ENCODE results near the gene RECK.
"Not testable (repeated sequence)": the region's sequence is repeated elsewhere in the genome, so short reads cannot be mapped to it uniquely, and the experiment has no call there.

Gene RECK

DNA sequence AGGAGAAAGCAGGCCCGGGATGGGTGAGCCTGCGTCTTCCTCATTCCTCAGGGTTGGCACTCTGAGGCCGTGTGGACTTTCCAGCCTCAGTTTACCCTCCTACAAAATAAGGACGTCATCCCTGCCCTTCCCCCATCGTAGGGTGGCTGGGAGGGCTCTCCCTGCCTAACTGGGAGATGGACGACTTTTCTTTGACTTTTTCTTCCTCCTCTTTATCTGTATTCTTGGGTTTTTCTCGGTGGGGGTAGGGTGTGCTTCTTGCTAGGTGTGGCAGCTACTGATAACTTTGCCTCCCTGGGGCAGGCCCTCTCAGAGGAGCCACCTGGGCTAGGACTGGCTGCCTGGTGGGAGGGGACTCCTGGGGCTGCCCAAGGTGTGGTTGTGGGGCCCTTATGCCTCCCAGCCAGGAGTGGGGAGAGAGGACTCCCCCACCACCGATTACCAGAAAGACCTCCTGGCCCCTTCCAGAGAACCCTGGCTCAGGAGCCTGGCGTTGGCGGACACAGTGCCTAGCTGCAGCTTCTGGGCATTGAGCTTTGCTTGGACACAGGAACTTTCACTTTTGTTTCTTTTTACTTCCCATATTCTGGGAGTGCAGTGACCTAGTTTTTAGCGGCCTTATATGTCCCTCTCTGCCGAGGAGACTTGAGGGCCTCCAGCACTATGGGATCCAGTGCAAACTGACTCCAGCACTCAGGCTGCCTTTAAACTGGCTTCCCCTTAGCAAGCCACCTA, 106.0 kb downstream of the RECK start:
- no peak for DNase-seq

DNA sequence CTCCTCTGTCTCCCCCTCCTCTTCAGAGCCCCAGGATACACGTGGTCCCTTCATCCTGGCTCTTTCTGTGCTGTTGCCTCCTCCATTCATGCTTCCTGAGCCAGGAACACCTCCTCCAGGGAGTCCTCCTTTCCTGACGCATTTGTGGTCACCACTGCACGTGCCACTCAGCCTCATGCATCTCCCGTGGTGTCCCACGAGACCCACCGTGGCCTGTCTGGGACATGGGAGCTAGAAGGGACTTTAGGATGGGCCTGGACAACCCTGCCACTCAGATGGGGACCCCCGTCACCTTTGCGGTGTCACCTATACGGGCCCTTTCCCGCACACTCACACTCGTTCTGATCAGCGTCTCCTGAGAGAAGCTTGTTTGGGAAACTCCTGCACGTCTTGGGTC, 106.5 kb downstream of the RECK start:
- no peak for DNase-seq

DNA sequence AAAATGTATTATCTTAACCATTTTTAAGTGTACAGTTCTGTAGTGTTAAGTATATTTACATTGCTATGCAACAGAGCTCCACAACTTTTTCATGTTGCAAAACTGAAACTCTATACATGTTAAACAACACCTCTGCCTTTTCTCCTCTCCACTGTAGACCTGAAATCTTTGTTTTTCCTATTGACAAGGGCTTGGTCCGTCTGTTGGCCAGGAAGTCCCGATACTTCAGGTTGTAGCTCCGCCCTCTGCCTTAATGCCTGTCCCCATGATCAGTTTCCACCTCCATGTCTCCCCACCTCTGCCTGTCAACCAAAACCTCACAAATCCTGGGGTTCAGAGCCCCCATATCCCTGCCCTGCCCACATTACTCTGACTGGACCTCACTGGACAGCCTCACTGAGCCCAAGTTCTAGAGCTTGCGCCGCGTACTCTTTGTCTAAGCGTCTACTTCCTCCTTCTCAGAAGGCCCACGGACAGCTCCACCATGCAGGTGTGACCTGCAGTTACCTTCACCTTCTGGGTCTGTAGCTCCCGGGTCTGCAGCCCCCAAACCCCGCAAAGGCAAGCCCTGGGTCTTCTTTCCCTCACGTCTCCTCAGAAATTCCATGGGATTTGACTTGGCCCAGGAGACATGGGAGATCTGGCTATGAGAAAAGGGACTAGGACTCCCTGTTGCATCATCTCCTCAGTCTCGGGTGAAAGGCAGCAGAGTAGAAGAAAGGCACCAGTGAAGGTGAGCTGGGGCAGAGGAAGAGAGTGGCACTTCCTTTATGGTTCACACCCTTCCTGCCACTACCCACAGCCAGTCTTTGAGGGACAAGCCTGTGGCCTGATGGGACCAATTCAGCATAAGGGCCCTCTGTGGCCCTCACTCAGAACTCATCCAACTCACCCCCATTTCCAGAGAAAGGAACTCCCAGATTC, 107.9 kb downstream of the RECK start:
- DNase-seq, result no peak

DNA sequence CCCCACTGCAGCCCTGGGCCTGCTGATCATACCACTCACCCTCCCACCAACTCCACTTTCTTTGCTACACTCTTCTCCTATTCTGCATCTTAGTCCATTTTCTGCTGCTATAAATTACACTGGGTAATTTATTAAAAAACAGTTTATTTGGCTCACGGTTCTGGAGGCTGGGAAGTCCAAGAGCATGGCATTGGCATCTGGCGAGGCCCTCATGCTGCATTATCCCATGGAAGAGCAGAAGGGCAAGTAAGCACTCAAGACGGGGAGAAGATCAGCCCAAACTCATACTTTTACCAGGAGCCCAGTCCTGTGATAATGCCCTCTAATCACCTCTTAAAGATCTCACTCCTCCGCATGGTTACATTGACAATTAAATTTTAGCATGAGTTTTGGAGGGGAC, 109.3 kb downstream of the RECK start:
- DNase-seq, result no peak

DNA sequence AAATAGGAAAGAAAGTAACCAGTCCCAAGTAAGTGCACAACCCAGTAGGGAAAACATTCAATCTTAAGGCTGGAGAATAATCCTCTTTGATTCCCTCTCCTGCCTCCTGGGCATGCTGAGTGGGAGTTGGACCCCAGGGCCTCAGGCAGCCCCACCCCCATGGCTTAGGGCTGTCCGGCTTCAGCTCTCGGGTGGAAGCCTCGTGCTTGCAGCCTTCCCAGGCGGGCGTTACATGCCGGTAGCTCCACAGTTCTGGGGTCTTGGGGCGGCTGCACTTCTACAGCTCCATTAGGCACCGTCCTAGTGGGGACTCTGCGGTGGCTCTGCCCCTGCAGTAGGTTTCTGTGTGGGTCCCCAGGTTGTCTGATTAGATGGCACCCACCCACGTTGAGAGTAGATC, 109.9 kb downstream of the RECK start:
- DNase-seq, result no peak

DNA sequence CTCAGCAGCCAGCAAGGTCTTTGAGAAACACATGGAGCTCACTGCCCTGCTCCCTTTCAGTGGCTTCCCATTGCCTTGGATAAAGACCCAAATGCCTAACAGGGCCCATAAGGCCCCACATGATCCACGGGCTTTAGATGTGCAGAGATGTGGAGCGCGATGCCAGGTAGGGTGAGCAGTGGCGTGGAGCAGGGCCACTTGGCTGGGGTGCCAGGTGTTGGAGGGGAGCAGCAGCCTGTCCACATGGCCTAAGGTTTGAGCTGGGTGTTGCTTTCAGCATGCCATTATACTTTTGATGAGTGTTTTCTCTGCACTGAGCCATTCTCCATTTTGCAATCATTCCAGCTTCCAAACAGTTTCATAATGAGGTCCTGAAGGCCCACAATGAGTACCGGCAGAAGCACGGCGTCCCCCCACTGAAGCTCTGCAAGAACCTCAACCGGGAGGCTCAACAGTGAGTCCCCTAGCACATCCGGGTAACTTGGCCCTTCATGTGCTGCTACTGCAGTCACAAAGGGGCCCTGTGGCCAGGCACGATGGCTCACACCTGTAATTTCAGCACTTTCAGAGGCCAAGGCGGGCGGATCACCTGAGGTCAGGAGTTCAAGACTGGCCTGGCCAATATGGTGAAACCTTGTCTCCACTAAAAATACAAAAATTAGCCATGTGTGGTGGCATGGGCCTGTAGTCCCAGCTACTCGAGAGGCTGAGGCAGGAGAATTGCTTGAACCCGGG, 110.9 kb downstream of the RECK start:
- no peak for DNase-seq

DNA sequence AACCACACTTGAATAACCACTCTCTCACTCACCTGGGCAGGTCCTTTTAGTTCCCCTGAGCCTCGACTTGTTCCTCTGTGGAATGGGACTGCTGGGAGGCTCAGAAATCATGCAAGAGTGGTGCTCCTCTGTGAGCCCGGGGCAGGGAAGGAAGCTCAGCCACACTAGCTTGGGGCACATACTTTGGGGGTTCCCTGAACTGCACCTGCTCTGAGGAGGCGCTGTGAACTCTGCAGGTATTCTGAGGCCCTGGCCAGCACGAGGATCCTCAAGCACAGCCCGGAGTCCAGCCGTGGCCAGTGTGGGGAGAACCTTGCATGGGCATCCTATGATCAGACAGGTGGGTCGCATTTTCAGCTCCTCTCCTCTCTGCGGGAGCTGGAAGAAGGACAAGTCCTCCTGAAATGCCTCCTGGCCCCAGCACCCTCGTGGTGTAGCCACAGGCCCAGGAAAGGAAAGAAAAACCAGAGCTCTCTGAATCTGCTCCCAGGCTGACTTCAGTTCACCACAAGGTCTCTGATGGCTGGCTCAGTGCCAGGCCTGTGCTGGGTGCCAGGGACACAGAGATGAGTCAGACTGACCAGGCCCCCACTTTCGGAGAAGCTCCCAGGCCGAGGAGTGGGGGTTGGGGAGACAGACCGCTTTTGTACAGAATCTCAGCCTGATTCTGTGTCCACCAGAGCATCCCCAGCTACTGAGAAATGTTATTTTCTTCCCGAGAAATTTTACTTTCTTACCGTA, 111.8 kb downstream of the RECK start:
- DNase-seq, result peak; percentile 69

DNA sequence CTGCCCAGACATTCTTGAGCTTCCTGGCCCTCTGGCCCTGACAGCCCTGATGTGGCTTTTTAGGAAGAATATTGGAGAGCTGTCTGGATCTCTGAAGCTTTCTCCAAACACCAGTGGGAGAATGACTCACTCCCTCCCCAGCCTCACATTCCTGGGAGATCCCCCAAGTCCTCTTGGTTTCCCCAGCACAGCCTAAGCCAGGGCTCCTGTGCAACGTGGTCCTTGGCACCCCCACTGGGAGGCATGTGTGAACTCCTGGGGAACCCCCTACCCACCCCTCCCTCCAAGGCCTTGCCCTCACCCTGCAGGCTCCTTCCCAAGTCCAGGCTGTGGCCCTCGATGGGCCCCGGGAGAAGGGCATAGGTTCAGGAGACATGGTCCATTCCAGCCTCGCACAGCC, 112.5 kb downstream of the RECK start:
- no peak for DNase-seq

DNA sequence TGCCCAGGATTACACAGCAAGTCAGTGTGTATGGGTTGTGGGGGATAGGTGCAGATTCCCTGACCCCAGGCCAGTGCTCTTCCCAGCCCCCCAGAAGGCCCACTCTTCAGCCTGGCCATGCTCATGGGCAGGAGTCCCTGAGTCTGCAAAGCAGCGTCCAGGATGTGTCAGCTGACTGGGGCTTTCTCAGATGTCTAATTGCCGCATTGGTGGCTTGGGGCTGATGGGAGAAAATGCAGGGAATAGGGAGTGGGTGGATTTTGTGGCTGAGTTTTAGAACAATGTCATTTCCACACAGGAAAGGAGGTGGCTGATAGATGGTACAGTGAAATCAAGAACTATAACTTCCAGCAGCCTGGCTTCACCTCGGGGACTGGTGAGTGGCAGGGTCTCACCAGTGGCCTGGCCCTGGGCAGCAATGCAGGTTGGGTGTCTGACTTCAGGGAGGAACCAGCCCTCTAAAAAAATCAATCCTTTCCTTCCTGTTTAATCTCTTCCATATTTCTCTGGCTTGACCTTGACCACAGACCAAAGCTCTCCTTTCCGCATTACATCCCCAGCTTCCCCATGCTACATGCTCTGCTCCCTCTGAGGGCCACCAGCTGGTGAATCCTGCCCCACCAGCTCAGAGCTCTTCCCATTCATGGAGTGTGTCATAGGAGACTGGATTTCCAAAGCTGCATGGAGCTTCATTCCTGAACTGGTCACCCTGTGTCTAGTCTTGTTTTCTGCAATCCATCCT, 114.0 kb downstream of the RECK start:
- DNase-seq, result no peak

DNA sequence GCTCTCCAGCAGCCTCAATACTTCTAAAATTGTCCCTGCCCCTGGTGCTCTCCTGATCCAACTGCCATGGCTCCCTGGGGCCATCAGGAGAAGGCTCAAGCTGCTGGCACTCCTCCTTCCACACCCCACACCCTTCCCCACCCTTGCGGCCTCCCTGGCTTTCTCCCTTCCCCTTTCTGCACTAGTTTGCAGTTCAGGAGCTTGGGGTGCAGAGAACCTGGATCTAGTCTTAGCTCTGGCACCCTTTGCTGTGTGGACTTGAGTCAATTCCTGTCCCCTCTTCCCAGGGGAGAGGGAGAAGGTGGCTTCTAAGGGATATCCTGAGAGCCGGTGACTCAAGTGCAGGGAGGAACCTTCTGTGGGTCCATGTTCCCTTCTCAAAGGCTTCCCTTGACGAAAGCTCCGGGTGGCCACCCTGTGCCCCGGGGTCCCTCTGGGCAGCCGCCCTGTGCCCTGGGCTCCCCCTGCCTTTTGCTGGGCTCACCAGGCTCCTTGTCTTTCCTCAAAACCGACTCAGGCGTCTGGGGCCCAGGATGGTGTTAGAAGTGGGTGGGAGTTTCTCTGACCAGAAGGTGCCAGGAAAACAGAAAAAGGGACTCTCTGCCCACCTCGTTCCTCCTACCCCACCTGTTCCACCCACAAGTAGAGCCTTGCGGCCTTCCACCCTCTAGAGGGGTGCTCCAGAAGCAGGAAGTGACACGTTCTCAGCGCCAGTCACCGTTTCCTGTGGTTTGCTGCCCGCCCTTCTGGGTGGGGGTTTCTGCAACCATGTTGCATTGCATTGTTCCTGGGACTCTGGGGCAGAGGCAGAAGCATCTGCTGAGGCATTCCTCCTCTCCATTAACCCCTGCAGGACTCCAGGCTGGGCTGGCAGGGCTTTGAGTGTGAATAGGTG, 114.8 kb downstream of the RECK start:
- peak; percentile 80 for DNase-seq

DNA sequence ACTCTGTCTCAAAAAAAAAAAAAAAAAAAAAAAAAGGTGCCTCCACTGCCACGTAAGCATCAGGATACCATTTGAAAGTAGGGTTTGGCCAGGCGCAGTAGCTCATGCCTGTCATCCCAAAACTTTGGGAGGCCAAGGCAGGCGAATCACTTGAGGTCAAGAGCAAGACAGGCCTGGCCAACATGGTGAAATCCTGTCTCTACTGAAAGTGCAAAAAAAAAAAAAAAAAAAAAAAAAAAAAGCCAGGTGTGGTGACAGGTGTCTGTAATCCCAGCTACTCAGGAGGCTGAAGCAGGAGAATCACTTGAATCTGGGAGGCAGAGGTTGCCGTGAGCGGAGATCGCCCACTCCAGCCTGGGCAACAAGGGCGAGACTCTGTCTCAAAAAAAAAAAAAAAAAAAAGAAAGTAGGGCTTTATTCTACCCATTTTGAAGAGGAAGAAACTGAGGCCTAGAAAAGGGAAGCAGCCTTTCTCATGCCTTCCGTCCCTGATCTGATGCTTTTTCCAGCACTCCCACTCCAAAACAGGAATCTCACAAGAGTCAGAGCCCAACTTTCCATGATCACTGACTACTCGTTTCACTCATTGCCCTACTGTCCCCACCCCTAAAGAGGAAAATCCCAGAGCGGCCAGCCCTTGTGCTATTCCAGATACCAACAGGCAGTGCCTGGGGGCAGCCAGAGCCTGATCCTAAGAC, 116.2 kb downstream of the RECK start:
- DNase-seq, result no peak

DNA sequence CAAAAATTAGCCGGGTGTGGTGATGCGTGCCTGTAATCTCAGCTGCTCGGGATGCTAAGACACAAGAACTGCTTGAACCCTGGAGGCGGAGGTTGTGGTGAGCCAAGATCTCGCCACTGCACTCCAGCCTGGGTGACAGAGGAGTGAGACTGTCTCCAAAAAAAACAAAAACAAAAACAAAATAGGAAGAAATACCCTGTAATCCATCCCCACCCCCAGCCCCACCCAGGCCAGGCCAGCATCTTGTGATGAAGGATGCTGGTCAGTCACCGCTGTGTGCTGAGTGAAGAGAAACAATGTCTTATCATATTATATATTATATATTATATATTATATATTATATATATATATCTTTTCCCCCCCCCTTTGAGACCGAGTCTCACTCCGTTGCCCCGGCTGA, 117.0 kb downstream of the RECK start:
- DNase-seq, result no peak

DNA sequence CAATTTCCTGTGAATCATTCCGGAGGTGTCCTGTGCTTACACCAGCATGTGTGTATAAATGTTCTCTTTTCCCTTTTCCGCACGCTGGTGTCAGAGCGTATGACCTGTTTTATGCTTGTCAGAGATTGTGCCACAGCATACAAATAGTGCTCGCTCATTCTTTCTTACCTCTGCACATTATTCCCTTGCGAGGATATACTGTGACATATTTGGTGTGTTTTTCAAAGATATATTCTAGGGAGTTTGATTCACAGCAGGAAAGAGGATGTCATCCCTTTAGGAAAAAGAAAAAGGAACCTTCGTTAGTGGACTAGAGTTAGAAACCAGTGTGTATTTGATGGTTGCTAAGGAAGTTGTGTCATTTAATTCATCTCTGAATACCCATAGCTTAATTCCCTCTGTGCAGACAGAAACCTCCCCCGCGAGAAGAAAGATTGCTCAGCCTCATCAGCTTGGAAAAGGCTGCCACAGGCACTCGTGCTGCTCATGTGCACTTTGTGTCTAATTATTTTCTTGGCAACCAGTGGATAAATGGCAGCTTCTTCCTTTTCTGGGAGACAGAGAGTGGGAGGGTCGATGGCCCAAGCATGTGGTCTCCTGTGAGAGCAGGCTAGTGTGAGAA, 117.7 kb downstream of the RECK start:
- no peak for DNase-seq

DNA sequence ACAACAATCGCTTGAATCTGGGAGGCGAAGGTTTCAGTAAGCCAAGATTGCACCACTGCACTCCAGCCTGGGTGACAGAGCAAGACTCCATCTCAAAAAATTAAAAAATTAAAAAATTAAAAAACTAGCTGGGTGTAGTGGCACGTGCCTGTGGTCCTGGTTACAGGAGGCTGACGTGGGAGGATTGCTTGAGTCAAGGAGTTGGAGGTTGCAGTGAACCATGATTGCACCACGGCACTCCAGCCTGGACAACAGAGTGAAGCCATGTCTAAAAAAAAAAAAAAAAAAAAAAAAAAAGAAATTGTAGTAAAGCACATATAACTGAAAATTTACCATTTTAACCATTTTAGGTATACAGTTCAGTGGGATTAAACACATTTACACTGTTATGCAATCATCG, 119.4 kb downstream of the RECK start:
- no peak for DNase-seq

DNA sequence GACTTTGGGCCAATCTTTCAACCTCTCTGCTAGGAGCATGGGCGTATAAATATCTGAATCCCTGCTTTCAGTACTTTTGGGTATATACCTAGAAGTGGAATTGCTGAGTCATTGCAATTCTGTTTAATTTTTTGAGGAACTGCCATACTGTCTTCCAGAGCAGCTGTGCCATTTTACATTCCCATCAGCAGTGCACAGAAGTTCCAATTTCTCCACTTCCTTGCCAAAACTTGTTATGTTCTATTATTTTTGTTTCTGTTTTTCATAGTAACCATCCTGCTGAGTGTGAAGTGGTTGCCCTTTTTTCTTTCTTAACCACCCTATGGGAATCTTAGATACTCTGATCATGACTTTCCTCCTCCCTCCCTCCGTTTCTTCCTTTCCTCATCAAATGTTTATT, 121.4 kb downstream of the RECK start:
- DNase-seq, result no peak

DNA sequence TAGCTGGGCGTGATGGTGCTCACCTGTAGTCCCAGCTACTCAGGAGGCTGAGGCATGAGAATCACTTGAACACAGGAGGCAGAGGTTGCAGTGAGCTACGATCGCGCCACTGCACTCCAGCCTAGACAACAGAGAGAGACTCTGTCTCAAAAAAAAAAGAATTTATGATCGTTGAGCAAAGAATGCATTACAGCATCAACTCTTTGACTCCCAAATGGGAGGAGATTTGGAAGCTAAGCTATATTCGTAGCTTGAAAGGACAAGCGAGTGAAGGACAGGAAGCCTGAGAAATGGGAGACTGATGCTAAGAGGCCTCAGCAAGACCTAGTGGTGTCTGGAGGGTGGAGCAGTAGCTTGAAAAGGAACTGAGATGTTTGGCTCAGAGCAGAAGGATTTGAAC, 122.2 kb downstream of the RECK start:
- no peak for DNase-seq

DNA sequence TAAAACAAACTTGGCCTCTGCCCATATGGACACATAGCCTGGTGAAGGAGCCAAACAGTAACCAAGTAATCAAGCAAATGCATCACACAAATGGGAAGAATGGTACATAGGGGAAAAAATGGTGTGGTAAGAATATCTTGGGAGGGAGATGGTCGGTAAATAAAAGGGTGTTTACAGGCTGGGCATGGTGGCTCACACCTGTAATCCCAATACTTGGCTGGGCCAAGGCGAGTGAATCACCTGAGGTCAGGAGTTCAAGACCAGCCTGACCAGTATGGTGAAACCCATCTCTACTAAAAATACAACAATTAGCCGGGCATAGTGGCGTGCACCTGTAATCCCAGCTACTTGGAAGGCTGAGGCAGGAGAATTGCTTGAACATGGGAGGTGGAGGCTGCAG, 122.8 kb downstream of the RECK start:
- DNase-seq, result not testable (repeated sequence)

DNA sequence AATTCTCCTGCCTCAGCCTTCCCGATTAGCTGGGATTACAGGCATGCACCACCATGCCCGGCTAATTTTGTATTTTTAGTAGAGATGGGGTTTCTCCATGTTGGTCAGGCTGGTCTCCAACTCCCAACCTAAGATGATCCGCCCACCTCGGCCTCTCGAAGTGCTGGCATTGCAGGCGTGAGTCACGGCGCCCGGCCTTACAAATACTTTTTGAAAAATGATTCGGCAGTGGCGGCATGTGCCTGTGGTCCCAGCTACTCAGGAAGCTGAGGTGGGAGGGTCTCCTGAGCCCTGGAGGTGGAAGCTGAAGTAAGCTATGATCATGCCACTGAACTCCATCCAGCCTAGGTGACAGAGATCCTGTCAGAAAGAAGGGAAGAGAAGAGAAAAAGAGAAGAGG, 123.4 kb downstream of the RECK start:
- DNase-seq, result not testable (repeated sequence)

DNA sequence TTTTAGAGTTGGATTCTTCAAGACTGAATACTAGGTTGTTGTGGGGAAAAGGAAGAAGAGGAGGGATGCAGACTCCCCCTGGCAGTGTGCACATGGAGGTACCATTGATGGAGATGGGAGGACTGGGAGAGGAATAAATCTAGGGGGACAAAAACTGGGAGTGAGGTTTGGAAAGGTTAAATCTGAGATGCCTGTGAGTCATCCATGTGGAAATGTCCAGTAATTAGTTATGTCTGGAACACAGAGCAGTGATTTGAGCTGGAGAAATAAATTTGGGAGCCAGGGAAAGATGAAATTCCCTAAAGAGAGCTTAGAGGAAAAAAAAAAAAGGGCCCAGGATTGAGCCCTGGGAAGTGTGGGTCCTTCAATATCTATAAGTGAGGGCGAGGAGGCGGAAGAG, 124.5 kb downstream of the RECK start:
- no peak for DNase-seq

DNA sequence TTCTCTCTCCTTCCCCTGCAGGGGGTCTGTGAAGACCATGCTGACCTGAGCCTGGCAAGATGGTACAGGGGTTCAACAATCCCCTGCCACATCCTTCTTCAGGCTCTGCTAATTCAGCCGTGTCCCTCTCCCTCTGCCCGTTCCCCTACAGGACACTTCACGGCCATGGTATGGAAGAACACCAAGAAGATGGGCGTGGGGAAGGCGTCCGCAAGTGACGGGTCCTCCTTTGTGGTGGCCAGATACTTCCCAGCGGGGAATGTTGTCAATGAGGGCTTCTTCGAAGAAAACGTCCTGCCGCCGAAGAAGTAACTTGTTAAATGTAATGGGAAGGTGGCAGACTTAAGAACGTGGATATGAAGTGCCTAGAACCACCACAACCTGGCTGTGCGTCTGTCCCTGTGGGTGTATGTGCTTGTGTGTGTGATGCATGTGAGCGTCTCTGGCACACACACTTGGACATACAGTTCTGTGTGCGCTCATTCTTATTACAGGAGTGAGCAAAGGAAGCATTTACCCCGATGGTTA, 125.6 kb downstream of the RECK start:
- no peak for DNase-seq
